ENCODE results near the gene PLXNA2.

DNA sequence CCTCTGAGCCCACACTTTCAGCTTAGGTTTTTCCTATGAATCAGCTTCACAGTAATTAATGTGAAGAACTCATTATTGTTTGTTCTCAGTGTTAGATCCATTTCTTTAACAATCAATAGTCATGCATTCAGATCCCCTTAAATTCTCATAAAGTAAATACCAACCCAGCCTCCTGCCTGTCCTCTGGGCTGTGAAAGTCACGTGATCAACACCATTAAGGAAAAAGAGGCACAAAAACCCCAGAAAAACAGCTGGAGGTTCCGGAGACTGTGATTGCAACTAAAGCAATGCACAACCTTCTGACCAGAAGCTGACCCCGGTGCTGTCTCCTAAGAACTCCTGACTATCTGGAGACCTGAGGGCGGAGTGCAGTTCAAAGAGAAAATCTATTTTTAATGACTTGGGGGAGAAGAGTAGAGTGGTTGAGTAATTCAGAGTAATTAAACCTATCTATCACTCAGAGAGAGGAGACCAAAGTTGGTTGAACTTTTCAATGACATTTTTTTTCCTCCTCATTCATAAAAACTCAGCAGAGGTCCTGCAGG lies 132.5 kb downstream of the PLXNA2 start:
- TF ChIP-seq, protein P1, sequence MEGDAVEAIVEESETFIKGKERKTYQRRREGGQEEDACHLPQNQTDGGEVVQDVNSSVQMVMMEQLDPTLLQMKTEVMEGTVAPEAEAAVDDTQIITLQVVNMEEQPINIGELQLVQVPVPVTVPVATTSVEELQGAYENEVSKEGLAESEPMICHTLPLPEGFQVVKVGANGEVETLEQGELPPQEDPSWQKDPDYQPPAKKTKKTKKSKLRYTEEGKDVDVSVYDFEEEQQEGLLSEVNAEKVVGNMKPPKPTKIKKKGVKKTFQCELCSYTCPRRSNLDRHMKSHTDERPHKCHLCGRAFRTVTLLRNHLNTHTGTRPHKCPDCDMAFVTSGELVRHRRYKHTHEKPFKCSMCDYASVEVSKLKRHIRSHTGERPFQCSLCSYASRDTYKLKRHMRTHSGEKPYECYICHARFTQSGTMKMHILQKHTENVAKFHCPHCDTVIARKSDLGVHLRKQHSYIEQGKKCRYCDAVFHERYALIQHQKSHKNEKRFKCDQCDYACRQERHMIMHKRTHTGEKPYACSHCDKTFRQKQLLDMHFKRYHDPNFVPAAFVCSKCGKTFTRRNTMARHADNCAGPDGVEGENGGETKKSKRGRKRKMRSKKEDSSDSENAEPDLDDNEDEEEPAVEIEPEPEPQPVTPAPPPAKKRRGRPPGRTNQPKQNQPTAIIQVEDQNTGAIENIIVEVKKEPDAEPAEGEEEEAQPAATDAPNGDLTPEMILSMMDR (IDR thresholded peaks at IDR 0.05; ENCODE audit: low read depth, low read length) = no peak
- no peak for TF ChIP-seq EZH2phosphoT487 (IDR thresholded peaks at IDR 0.05; ENCODE audit: low read depth)
